Body of pancreas (tissue), 4 donors: ENCODE data around the gene ST3GAL6. TPM values are rescaled to one million over a fixed set of nuclear protein-coding genes. Genes with fewer than 3 reads are reported as not detected.

ENCODE experiments used
- ATAC-seq: fragments of 150-250 bp; one replicate; pipeline ENCODE4 v1.9.1; 2016
- DNase-seq, 4 donors: peaks; one replicate each; pipeline ENCODE4 v3.0.0-alpha.2; 2019
- H3K27ac ChIP-seq, 4 donors: fragments of 200-600 bp; sonication (generic); 1 replicate in 3 of 4; 2 replicates in 1 of 4; pipeline versions ENCODE4 v1.5.1 to v1.6.1; 2016 to 2019; ENCODE audit warnings: mild to moderate bottlenecking in 1 of 4, mixed read lengths in 1 of 4, moderate library complexity in 1 of 4
- H3K27me3 ChIP-seq, 2 donors: fragments of 200-600 bp; sonication (generic); one replicate each; pipeline ENCODE4 v1.6.0; 2016; ENCODE audit warnings: mild to moderate bottlenecking in 1 of 2
- H3K36me3 ChIP-seq, 2 donors: fragments of 200-600 bp; sonication (generic); replicated peaks in 1 of 2; 2 replicates each; pipeline ENCODE4 v1.5.1; 2016; ENCODE audit warnings: low read depth in 2 of 2; ENCODE audit not compliant: insufficient read depth in 1 of 2
- H3K4me1 ChIP-seq: fragments of 200-600 bp; sonication (generic); one replicate; pipeline ENCODE4 v1.6.0; 2016
- H3K4me3 ChIP-seq, 2 donors: fragments of 200-600 bp; sonication (generic); 1 replicate in 1 of 2; 2 replicates in 1 of 2; pipeline ENCODE4 v1.5.1; 2016 to 2019
- H3K9me3 ChIP-seq, 3 donors: fragments of 200-600 bp; sonication (generic); 1 replicate in 2 of 3; 2 replicates in 1 of 3; pipeline ENCODE4 v1.5.1; 2016
- CTCF ChIP-seq, 7 experiments: fragments of 450-650 bp in 4 of 7; fragments of 200-600 bp in 3 of 7; sonication (generic) in 3 of 7; IDR thresholded peaks; one replicate each; pipeline ENCODE4 v1.5.1; 2016 to 2019; ENCODE audit warnings: antibody characterized with exemption in 7 of 7
- POLR2A ChIP-seq, 3 donors: fragments of 450-650 bp; IDR thresholded peaks; one replicate each; pipeline ENCODE4 v1.6.1; 2016; ENCODE audit warnings: antibody characterized with exemption in 3 of 3, mild to moderate bottlenecking in 2 of 3
- WGBS, 2 donors: methylation state at CpG; one replicate each; pipeline ENCODE4 v1.1.5; 2017; 5-methylcytosine and 5-hydroxymethylcytosine counted together
- intact Hi-C: fragments of 100-400 bp; cut with DNase I; formaldehyde crosslinking; loops from one replicate; pipeline ENCODE4 v1.15.1; 2023
- total RNA-seq, 2 donors: library from RNA; depleted of rRNA; stranded (reverse); fragments of >200 nt; gene quantifications; one replicate each; pipeline ENCODE4 v1.1.0, GENCODE V29; 2016

Gene ST3GAL6
- total RNA-seq, 2 donors from 2014 or later = 8.0 to 35.3 TPM

GRCh38 chr3:98722389-98722788 lies 40.8 kb upstream of the ST3GAL6 start:
- 63 to 78% methylated on average over 4 of the region's 4 CpGs for WGBS, 2 donors
- no peak for TF ChIP-seq POLR2A (IDR thresholded peaks at IDR 0.05)
- TF ChIP-seq CTCF (IDR thresholded peaks at IDR 0.05) = no peak
- no peak overlapping the region for H3K27ac ChIP-seq
- H3K27me3 ChIP-seq = no peaks in the 10 kb centered on the region
- H3K4me3 ChIP-seq = no peak overlapping the region
- no peaks in the 10 kb centered on the region for H3K4me1 ChIP-seq
- intact Hi-C loops = no loop called here
- H3K9me3 ChIP-seq = no peaks in the 10 kb centered on the region
- ATAC-seq (no peak), DNase-seq (no peak)
- H3K36me3 ChIP-seq = no peaks in the 10 kb centered on the region

DNA sequence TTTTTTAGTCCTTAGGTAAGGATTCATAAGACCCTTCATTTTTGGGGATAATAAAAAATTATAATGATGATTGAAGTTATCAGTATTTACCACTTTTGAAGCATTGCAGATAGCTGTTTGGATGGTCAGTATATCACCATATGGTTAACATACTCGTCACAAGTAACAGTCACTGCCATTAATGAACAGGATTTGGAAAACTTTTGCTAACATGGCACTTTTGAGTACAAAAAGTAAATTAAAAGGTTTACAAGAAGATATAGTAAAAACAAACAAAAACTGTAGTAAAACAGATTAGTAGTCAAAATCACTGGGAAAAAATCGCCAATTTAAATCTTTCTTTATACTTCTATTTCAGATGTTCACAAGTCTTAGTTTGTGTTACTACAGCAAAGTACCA lies 37.8 kb upstream of the ST3GAL6 start:
- DNase-seq = no peak
- WGBS, 2 donors = 74 to 82% methylated on average over 2 of the region's 2 CpGs
- TF ChIP-seq POLR2A (IDR thresholded peaks at IDR 0.05) (no peak), CTCF (IDR thresholded peaks at IDR 0.05) (no peak)
- H3K9me3 ChIP-seq = no peaks in the 10 kb centered on the region
- no peaks in the 10 kb centered on the region for H3K27me3 ChIP-seq
- H3K4me3 ChIP-seq = no peak overlapping the region
- H3K36me3 ChIP-seq = no peaks in the 10 kb centered on the region
- no peaks in the 10 kb centered on the region for H3K4me1 ChIP-seq
- intact Hi-C loops = no loop called here
- no peak for ATAC-seq
- no peak overlapping the region for H3K27ac ChIP-seq

GRCh38 chr3:98726084-98726483 lies 37.1 kb upstream of the ST3GAL6 start:
- no peaks in the 10 kb centered on the region for H3K27me3 ChIP-seq
- intact Hi-C loops = no loop called here
- WGBS, 2 donors = 71 to 72% methylated on average over 1 of the region's 1 CpG
- H3K4me1 ChIP-seq = no peaks in the 10 kb centered on the region
- no peak overlapping the region for H3K27ac ChIP-seq
- H3K4me3 ChIP-seq = no peak overlapping the region
- TF ChIP-seq POLR2A (IDR thresholded peaks at IDR 0.05) (no peak), CTCF (IDR thresholded peaks at IDR 0.05) (no peak)
- no peaks in the 10 kb centered on the region for H3K9me3 ChIP-seq
- no peaks in the 10 kb centered on the region for H3K36me3 ChIP-seq
- ATAC-seq = no peak
- DNase-seq = no peak

- Histone ChIP-seq H3K9me3 (no peaks in the 10 kb centered on the region), H3K4me1 (peaks cover 5% of the 10 kb centered on the region), H3K27ac (no peak overlapping the region), H3K4me3 (no peak overlapping the region), H3K27me3 (no peaks in the 10 kb centered on the region), H3K36me3 (no peaks in the 10 kb centered on the region)
- intact Hi-C loops = no loop called here
- ATAC-seq (no peak), DNase-seq (no peak)
- TF ChIP-seq CTCF (IDR thresholded peaks at IDR 0.05) (no peak), POLR2A (IDR thresholded peaks at IDR 0.05) (no peak)
- 71 to 79% methylated on average over 3 of the region's 3 CpGs for WGBS, 2 donors
These were observed 35.5 kb upstream of the ST3GAL6 start for GRCh38 chr3:98727638-98728037.

GRCh38 chr3:98728672-98729071 lies 34.5 kb upstream of the ST3GAL6 start:
- H3K27me3 ChIP-seq = no peaks in the 10 kb centered on the region
- no peaks in the 10 kb centered on the region for H3K9me3 ChIP-seq
- H3K4me1 ChIP-seq = peaks cover 10% of the 10 kb centered on the region
- H3K36me3 ChIP-seq = no peaks in the 10 kb centered on the region
- intact Hi-C loops = no loop called here
- TF ChIP-seq POLR2A (IDR thresholded peaks at IDR 0.05) = no peak
- no peak for TF ChIP-seq CTCF (IDR thresholded peaks at IDR 0.05)
- H3K27ac ChIP-seq = no peak overlapping the region
- ATAC-seq (no peak), DNase-seq (no peak)
- 94 to 95% methylated on average over 2 of the region's 2 CpGs for WGBS, 2 donors
- H3K4me3 ChIP-seq = no peak overlapping the region
